Keratinocyte (primary cell): Measurements from ENCODE around the gene EEPD1.

Experiments
- EZH2 ChIP-seq: IDR thresholded peaks from one replicate; pipeline ENCODE4 v1.6.1; 2012; ENCODE audit warnings: inconsistent platforms, mild to moderate bottlenecking, low read length, moderate library complexity
- TF ChIP-seq, protein P1 (sequence below), 3 experiments: IDR thresholded peaks in 1 of 3; conservative IDR thresholded peaks in 1 of 3; optimal IDR thresholded peaks in 1 of 3; 2 replicates in 2 of 3; 3 replicates in 1 of 3; pipeline versions ENCODE3 to v1.5.1; 2011; ENCODE audit warnings: low read length in 3 of 3, mild to moderate bottlenecking in 3 of 3, moderate library complexity in 2 of 3, control low read depth in 1 of 3, inconsistent platforms in 1 of 3; ENCODE audit not compliant: insufficient read depth in 2 of 3; ENCODE audit errors: extremely low read depth in 1 of 3

DNA sequence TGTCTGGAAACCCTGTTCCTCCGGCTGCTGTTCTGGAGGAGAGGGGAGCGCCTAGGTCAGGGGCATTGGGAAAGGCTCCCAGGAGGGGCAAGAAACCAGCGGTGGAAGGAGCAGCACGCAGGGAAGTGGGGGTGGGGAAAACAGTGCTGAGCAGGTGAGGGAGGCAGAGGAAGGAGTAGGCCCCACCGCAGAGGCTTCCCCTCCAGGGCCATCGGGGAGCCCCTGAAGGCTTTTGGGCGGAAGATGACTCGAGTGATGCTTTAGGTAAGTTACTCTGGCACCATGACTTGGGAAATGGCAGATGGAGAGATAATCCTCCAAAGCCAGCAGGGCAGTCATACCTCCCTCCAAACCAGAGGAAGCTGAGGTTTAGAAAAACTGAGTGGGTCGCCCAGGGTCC is 130.1 kb downstream of the EEPD1 start:
- TF ChIP-seq, protein P1, sequence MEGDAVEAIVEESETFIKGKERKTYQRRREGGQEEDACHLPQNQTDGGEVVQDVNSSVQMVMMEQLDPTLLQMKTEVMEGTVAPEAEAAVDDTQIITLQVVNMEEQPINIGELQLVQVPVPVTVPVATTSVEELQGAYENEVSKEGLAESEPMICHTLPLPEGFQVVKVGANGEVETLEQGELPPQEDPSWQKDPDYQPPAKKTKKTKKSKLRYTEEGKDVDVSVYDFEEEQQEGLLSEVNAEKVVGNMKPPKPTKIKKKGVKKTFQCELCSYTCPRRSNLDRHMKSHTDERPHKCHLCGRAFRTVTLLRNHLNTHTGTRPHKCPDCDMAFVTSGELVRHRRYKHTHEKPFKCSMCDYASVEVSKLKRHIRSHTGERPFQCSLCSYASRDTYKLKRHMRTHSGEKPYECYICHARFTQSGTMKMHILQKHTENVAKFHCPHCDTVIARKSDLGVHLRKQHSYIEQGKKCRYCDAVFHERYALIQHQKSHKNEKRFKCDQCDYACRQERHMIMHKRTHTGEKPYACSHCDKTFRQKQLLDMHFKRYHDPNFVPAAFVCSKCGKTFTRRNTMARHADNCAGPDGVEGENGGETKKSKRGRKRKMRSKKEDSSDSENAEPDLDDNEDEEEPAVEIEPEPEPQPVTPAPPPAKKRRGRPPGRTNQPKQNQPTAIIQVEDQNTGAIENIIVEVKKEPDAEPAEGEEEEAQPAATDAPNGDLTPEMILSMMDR (optimal IDR thresholded peaks at IDR 0.05 in 1 of 3, IDR thresholded peaks at IDR 0.05 in 1 of 3, conservative IDR thresholded peaks at IDR 0.05 in 1 of 3; ENCODE audit: extremely low read depth in 1 of 3, insufficient read depth in 2 of 3, low read length in 3 of 3) = no peak
- no peak for TF ChIP-seq EZH2
